GM18502 (cell line): ENCODE data around the gene SLCO3A1.

Source experiments
- ATAC-seq: cut with Tn5 transposase; IDR thresholded peaks from one replicate; pipeline ENCODE4 v1.9.1; 2021; ENCODE audit warnings: mild to moderate bottlenecking; ENCODE audit not compliant: unreplicated experiment, poor library complexity

Gene SLCO3A1

GRCh38 chr15:91985297-91985696 is 131.8 kb downstream of the SLCO3A1 start:
- no peak for ATAC-seq

GRCh38 chr15:91988071-91988470 is 134.6 kb downstream of the SLCO3A1 start:
- ATAC-seq = no peak

GRCh38 chr15:91988655-91989054 is 135.1 kb downstream of the SLCO3A1 start:
- no peak for ATAC-seq

GRCh38 chr15:91989821-91990220 is 136.3 kb downstream of the SLCO3A1 start:
- ATAC-seq = no peak

- ATAC-seq = no peak
These were observed 139.4 kb downstream of the SLCO3A1 start for GRCh38 chr15:91992945-91993344.

- ATAC-seq = no peak
These were observed 141.6 kb downstream of the SLCO3A1 start for GRCh38 chr15:91995146-91995545.

- ATAC-seq = no peak
These were observed 143.7 kb downstream of the SLCO3A1 start for GRCh38 chr15:91997163-91997562.

GRCh38 chr15:92000709-92001108 is 147.2 kb downstream of the SLCO3A1 start:
- no peak for ATAC-seq

GRCh38 chr15:92001307-92001706 is 147.8 kb downstream of the SLCO3A1 start:
- ATAC-seq = no peak

GRCh38 chr15:92002666-92003065 is 149.2 kb downstream of the SLCO3A1 start:
- no peak for ATAC-seq

- ATAC-seq = no peak
These were observed 150.1 kb downstream of the SLCO3A1 start for GRCh38 chr15:92003515-92004067.

- no peak for ATAC-seq
These were observed 151.6 kb downstream of the SLCO3A1 start for GRCh38 chr15:92005154-92005553.

- no peak for ATAC-seq
These were observed 152.9 kb downstream of the SLCO3A1 start for GRCh38 chr15:92006186-92007028.

GRCh38 chr15:92009162-92009561 is 155.7 kb downstream of the SLCO3A1 start:
- ATAC-seq = no peak

- ATAC-seq = no peak
These were observed 158.3 kb downstream of the SLCO3A1 start for GRCh38 chr15:92011611-92012367.

- no peak for ATAC-seq
These were observed 158.8 kb downstream of the SLCO3A1 start for GRCh38 chr15:92012368-92012629.

GRCh38 chr15:92012881-92013280 is 159.4 kb downstream of the SLCO3A1 start:
- ATAC-seq = no peak

- no peak for ATAC-seq
These were observed 160.9 kb downstream of the SLCO3A1 start for GRCh38 chr15:92014281-92015030.

GRCh38 chr15:92017882-92018534 is 164.5 kb downstream of the SLCO3A1 start:
- no peak for ATAC-seq

- no peak for ATAC-seq
These were observed 165.2 kb downstream of the SLCO3A1 start for GRCh38 chr15:92018535-92019239.
